Activated CD8-positive, alpha-beta memory T cell treated with anti-CD3 and anti-CD28 coated beads for 1 hour (primary cell): ENCODE measurements around the gene GRID1.

Experiments
- DNase-seq, 2 donors: peaks; one replicate each; pipeline ENCODE4 v3.0.0-alpha.2; 2020; ENCODE audit warnings: low read depth in 1 of 2; ENCODE audit errors: extremely low read depth in 1 of 2

GRID1 gene

GRCh38 chr10:86355571-86356038 lies 11.0 kb downstream of the GRID1 start:
- no peak for DNase-seq

GRCh38 chr10:86354761-86355540 lies 11.6 kb downstream of the GRID1 start:
- DNase-seq: no peak

- no peak for DNase-seq
Measured at GRCh38 chr10:86353506-86354485, 12.8 kb downstream of the GRID1 start.

GRCh38 chr10:86350897-86351296 lies 15.7 kb downstream of the GRID1 start:
- DNase-seq: no peak

DNA sequence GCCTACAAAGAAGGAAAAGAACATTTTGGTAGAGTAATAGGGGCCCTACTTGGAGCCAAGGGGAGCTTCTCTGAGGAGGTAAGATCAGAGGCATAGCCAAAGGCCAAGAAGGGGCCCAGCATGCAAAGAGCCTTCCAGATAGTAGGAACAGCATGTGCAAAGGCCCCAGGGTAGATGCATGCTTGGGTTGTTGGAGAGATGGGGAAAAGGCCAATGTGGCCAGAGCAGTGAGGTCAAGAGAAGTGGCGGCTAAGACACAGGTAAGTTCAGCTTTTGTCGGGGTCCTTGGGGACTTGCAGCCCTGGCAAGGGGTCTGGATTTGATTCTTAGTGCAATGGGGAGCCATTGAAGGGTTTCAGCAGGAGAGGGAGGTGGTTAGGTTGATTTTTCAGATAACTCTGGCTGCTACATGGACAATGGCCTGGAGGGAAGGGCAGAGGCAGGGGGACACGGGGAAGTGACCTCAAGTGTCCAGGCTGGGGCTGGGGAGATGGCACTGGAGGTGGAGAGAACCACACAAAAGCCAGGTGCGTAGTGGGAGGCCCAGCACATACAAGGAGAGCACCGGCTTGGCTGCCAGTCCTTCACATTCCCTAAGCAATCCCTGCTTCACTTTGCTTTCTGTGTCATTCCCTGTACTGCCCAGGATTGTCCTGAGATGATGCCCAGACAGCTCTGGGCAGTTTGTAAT lies 16.5 kb downstream of the GRID1 start:
- no peak for DNase-seq

GRCh38 chr10:86349474-86349873 lies 17.1 kb downstream of the GRID1 start:
- no peak for DNase-seq

DNA sequence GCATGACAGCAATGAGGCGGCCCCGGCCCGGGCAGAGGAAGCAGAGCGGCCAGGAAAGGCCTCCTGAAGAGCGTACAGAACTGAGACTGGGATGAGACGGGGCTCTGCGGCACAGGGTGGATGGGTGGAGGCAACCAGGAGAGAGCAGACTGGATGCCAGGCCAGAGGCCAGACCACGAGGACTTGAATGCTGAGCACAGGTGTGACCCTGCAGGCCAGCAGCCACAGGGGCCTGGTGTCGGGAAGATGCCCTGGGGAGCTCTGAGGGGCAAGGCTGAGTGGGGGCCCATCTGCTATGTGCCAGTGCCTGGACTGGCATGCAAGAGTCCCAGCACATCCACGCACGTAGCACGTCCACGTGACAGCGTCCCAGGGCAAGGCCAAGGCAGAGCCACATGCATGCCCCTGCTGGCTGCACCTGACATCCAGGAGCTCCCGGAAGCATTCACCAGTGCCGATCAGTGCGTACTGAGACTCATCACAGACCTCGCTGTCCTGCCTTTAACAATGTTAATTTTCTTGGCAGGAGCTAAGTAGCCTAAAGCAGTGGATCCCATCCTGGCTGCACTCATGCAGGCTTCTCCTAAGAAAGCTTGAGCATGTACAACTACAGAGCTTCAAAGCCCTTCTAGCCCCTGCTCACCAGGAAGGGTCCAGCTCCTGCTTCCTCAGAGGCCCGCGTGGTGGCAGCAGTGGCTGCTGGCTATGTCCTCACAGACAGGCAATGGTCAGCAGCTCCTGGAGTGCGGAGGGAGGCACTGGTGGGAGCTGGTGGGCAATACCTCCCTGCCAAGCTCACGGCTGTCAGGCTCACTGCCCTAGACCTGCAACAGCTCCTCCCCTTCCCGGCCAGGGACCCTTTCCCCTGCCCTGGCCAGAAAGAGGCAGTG lies 18.0 kb downstream of the GRID1 start:
- no peak for DNase-seq

- no peak for DNase-seq
Measured at GRCh38 chr10:86347856-86348255, 18.7 kb downstream of the GRID1 start.

GRCh38 chr10:86346799-86347665 lies 19.6 kb downstream of the GRID1 start:
- no peak for DNase-seq

DNA sequence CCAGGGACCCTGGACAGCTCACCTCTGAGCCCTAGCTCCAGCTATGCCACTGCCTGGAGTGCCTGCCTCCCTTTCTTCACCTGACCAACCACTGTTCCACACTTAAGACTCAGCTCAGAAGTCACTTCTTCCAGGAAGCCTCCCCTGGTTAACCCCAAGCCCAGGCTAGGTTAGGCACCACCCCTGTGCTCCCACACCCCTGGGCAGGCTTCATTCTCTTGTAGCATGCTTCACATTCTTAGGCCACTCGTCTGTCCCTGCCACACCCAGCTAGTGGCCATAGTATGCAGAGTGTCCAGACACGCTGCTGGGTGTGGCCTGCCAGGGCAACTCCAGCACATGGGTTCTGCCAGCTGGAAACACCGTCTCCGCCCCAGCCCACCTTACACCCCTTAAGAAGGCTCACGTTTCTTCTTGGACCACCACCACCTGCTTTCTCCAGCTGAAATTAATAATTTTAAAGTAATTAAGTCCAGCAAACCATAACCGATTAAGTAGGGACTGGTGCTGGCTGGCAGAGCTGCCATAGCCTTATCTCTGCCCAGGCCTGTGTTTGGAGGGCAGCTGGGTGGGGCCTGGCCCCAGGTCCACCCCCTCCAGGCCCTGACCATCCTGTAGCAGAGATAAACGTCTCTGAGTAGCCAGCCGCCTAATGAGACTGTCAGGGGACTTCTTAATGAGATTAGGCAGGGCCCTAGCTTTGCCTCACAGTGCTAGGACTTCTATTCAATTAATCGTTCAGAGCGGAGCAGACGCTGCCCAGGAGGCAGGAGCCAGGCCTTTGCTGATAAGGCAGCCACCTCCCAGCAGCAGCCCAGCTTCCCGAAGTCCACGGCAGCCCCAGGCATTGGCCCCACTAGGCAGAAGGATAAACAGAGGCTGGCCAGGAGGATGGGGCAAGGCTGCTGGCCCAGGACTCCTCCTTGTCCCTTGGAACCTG lies 20.5 kb downstream of the GRID1 start:
- DNase-seq: no peak

- no peak for DNase-seq
Measured at GRCh38 chr10:86345296-86345858, 21.2 kb downstream of the GRID1 start.

- DNase-seq: no peak
Measured at GRCh38 chr10:86344714-86345161, 21.9 kb downstream of the GRID1 start.

DNA sequence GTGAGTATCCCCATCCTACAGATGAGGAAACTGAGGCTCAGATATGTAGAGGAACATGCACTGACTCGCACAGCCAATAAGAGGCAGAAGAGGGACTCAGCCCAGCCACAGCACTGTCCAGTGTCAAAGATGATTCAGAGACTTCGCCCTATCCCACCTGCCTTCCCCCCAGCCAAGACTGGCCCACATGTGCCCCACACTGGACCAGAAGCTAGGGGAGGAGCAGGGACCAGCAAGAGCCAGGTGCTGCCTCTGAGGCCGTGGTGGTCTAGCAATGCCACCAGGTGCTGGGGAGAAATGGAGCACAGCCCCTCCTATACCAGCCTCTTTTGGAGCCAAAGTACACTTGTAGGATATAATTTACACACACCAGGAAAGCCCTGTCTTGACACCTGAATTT lies 22.3 kb downstream of the GRID1 start:
- DNase-seq: no peak

- DNase-seq: no peak
Measured at GRCh38 chr10:86343761-86344160, 22.8 kb downstream of the GRID1 start.

GRCh38 chr10:86342111-86342863 lies 24.3 kb downstream of the GRID1 start:
- DNase-seq: no peak

DNA sequence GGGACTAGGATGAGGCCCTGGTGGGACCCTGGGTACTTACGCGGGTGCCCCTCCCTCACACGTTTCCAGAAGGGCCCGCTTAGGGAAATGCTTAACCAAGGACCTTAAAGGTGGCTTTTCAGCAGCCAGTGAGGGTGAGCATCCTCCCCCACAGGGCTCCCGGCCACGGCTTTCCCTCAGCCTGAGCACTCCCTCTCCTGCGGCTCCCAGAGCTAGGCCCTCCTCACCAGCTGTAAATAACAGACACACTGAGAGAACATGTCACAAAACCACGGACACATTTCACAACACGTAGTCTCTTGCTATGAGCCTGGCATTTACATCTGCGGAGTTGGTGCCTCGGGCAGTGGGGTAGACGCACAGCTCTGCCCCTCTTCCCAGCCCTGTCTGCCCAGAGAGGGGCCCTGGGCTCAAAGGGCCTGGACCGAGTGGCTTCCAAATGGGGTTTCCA lies 25.2 kb downstream of the GRID1 start:
- no peak for DNase-seq

DNA sequence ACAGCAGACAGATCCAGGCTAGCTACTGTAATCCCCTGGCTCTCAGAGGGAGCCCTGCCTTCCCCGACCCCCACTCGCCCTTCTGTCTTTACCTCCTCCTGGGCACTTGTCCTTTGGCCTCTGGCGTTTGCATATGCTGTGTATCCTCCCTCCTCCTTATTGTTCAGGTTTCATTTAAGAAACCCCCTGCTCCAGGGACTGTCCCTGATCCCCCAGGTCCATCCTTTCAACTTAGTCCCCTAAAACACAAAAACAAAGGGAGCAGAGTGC lies 25.7 kb downstream of the GRID1 start:
- DNase-seq: no peak
